Right atrium auricular region (tissue), 2 donors: ENCODE measurements around the gene ZC3H12D. TPM values are rescaled to one million over a fixed set of nuclear protein-coding genes. Genes with fewer than 3 reads are reported as not detected.

Experiments used
- DNase-seq: peaks from one replicate; pipeline ENCODE4 v3.0.0-alpha.2; 2019; ENCODE audit warnings: low spot score
- H3K27ac ChIP-seq, 2 donors: fragments of 200-600 bp; sonication (generic); 1 replicate in 1 of 2; 2 replicates in 1 of 2; pipeline ENCODE4 v1.5.1; 2016 to 2019
- H3K27me3 ChIP-seq, 2 donors: fragments of 200-600 bp; sonication (generic); one replicate each; pipeline versions ENCODE4 v1.5.1 to v1.6.0; 2017 to 2019
- H3K36me3 ChIP-seq: fragments of 200-600 bp; sonication (generic); one replicate; pipeline ENCODE4 v1.5.1; 2016
- H3K4me1 ChIP-seq, 2 donors: fragments of 200-600 bp; sonication (generic); one replicate each; pipeline versions ENCODE4 v1.5.1 to v1.6.0; 2017 to 2019
- H3K4me3 ChIP-seq, 2 donors: fragments of 200-600 bp; sonication (generic); 1 replicate in 1 of 2; 2 replicates in 1 of 2; pipeline ENCODE4 v1.5.1; 2017 to 2019; ENCODE audit warnings: mild to moderate bottlenecking in 1 of 2, moderate library complexity in 1 of 2
- H3K9me3 ChIP-seq, 2 donors: fragments of 200-600 bp; sonication (generic); one replicate each; pipeline ENCODE4 v1.5.1; 2019
- CTCF ChIP-seq, 2 donors: fragments of 200-600 bp; sonication (generic); IDR thresholded peaks; one replicate each; pipeline ENCODE4 v1.5.1; 2019; ENCODE audit warnings: antibody characterized with exemption in 2 of 2
- total RNA-seq, 2 donors: library from RNA; depleted of rRNA; stranded (reverse); fragments of >200 nt; gene quantifications; one replicate each; pipeline ENCODE4 v1.1.0, GENCODE V29; 2016

Gene ZC3H12D
- 1 to 10 TPM in 1 of 2 donors, under 1 TPM in 1; 0.30 to 1.3 TPM for total RNA-seq

DNA sequence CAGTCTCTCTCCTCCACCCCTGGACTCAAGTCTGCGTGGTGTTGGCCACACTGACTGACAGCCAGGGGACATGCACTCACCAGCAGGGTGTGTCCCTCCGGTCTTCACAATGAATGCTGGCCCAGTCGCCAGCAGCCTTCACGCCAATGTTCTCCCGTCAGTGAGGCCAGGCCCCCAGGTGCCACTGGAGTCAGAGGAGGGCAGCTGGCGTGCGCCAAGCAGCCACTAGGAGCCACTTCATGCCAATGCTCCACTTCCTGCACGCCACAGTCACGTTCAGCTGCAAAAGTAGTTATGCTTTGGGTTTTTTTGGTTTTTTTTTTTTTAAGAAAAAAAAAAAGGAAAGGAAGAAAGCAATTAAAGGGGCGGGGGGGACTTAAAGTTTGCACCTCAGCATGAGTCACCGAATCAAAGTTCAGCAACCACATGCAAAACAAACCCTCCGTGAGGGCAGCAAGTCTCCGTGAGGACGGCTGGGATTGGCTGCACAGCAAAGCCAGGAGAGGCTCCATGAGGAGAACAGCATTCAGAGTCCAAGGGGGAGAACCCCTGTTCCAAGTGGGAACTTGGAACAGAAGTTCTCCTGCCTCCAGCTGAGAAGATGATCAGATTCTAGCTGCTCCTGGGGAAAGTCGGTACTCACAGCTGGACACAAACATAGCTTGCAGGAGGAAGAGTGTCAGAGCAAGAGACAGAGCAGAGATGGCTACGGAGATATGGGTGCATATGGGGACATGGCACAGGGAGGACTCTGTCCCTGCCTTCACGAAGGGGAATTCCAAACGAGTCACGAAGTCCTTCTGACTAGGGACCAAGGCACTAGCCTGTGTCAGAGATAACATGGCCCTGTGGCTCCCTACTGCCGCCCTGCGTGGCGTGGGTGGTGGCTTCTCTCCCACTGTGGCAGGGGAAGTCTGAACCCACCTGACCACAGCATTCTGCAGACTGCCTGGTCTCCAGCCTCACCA lies at the start of gene ZC3H12D:
Gene ZC3H12D (minus strand): TSS at position 282 of the 968 bp plus-strand sequence. CDS start 10,471 bp downstream, outside the sequence.
- Histone ChIP-seq H3K4me1 (peaks cover 0 to 26% of the 10 kb centered on the region in 2 donors), H3K4me3 (no peak within 1 kb of the TSS), H3K36me3 (no peaks in the 10 kb centered on the region), H3K9me3 (no peaks in the 10 kb centered on the region), H3K27ac (peak within 1 kb of the TSS; percentile 44 to 60), H3K27me3 (no peaks in the 10 kb centered on the region)
- no peak for DNase-seq
- TF ChIP-seq CTCF (IDR thresholded peaks at IDR 0.05): peak in 1 of 2 donors; percentile 27

DNA sequence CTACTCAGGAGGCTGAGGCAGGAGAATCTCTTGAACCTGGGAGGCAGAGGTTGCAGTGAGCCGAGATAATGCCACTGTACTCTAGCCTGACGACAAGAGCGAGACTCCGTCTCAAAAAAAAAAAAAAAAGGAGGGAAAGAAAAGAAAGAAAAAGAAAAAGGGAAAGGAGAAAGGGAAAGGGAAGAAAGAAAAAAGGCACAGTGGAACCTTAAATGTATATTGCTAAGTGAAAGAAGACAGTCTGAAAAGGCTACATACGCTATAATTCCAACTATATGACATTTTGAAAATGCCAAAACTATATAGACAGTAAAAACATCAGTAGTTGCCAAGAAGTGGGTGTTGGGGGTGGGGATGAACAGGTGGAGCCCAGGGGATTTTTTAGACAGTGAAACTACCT lies 44.8 kb upstream of the ZC3H12D start:
- peaks cover 92% of the 10 kb centered on the region for H3K36me3 ChIP-seq
- no peaks in the 10 kb centered on the region for H3K4me1 ChIP-seq
- no peaks in the 10 kb centered on the region for H3K27me3 ChIP-seq
- no peaks in the 10 kb centered on the region for H3K9me3 ChIP-seq
- H3K27ac ChIP-seq: no peak overlapping the region
- TF ChIP-seq CTCF (IDR thresholded peaks at IDR 0.05): no peak
- no peak overlapping the region for H3K4me3 ChIP-seq
- DNase-seq: no peak

DNA sequence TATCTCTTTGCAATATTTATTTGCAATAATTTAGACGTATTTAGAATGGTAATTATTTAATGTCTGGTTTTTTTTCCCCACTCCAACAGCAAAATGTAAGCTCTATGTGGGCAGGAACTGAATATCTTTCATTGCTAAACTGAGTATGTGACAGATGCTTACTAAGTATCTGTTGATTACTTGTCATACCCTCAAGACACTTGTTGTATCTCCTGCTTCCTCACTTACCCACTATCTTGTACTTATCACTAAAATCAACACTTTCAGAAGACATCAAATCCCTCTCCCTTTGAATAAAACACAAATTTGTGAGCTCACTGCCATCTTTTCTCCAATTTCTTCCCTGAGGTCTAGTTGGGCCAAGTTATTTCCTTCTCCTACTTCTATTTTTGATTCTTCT lies 30.7 kb upstream of the ZC3H12D start:
- no peaks in the 10 kb centered on the region for H3K27me3 ChIP-seq
- peaks cover 18% of the 10 kb centered on the region for H3K36me3 ChIP-seq
- no peak for TF ChIP-seq CTCF (IDR thresholded peaks at IDR 0.05)
- no peak for DNase-seq
- no peaks in the 10 kb centered on the region for H3K9me3 ChIP-seq
- peaks cover 0 to 10% of the 10 kb centered on the region in 2 donors for H3K4me1 ChIP-seq
- H3K27ac ChIP-seq: no peak overlapping the region
- no peak overlapping the region for H3K4me3 ChIP-seq

- Histone ChIP-seq H3K4me3 (no peak overlapping the region), H3K4me1 (peaks cover 0 to 10% of the 10 kb centered on the region in 2 donors), H3K27me3 (no peaks in the 10 kb centered on the region), H3K36me3 (peaks cover 15% of the 10 kb centered on the region), H3K27ac (no peak overlapping the region), H3K9me3 (no peaks in the 10 kb centered on the region)
- TF ChIP-seq CTCF (IDR thresholded peaks at IDR 0.05): no peak
- no peak for DNase-seq
Observed at GRCh38 chr6:149513915-149514314, 29.1 kb upstream of the ZC3H12D start.

DNA sequence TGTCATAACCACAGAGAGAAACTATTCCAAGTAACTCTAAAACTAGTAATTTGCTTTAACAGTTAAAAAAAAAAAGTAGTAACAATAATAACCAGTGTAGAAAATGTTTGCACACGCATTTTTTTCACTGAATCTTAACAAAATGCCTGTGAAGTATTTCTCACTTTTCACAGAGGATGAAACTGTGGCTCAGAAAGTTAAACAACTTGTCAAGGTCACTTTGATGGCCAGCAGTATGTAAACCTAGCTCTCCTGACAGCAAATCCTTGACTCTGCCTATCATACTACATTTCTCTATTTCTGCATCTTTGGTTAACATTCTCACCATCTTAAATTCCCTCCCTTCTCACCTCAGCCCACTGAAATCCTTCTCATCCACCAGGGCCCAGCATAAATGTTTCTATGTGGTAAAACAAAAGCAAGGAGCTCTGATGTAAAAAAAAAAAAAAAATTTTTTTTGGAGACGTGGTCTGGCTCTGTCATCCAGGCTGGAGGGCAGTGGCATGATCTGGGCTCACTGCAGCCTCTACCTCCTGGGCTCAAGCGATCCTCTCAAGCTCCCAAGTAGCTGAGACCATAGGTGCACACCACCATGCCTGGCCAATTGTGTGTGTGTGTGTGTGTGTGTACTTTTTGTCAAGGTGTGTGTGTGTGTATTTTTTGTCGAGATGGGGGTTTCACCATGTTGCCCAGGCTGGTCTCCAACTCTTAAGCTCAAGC lies 26.1 kb upstream of the ZC3H12D start:
- Histone ChIP-seq H3K27ac (no peak overlapping the region), H3K27me3 (no peaks in the 10 kb centered on the region), H3K9me3 (no peaks in the 10 kb centered on the region), H3K4me1 (peaks cover 0 to 6% of the 10 kb centered on the region in 2 donors), H3K4me3 (no peak overlapping the region), H3K36me3 (peaks cover 10% of the 10 kb centered on the region)
- TF ChIP-seq CTCF (IDR thresholded peaks at IDR 0.05): no peak
- DNase-seq: no peak
